NCI-H2107 treated with DMSO at 0.1 percent for 48 hours (cell line): ENCODE data around the gene CACNA1H.

ENCODE experiments used
- DNase-seq: peaks from one replicate; lab custom pipeline; 2025; ENCODE audit not compliant: unreplicated experiment; lab: John Stamatoyannopoulos, UW

CACNA1H gene

DNA sequence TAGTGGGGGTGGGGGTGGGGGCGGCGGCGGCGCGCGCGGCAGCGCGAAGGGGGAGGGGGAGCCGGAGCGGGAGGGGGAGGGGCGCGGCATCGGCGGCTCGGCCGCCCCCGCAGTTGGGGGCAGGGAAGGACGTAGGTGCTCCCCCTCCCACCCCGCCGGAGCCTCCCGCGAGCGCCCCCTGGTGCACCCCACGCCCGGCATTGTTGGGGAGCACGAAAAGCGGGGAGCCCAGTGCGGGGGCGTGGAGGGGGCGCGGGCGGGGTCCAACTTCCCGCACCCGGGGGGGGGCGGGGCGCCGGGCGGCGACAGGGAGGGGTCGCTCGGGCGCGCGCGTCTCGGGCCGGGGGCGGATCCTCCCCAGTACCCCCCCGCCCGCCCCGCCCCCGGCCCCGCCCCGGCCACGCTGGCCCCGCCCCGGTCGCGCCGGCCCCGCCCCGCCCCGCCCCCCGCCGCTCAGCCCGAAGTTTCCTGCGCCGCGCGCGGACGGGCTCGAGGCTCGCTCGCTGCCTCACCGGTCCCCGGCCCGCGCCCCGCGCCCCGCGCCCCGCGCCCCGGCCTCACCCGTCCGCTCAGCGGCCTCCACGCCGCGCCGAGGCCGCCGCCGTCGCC, at the start of gene CACNA1H:
Gene CACNA1H, plus strand, starts transcription at position 456 of the 609 bp plus-strand sequence. CDS start 632 bp downstream, outside the sequence.
- DNase-seq: no peak

DNA sequence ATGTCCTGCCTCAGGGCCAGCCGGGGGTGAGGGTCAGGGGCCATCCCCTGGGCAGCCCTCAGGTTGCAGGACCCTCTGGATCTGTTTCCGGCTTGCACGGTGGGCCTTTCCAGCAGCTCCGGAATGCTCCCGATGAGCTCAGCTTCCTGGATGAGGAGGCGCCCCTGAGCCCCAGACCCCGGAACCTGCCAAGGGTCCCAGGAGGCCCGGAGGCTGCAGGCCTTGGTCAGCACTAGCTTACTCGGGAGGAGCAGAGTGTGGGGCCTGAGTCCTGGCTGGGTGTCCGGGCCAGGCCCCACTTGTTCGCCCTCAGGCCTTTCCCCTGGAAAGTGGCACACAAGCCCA, 49.3 kb upstream of the CACNA1H start:
- DNase-seq: no peak

- DNase-seq: no peak
Measured at GRCh38 chr16:1105888-1106620, 46.9 kb upstream of the CACNA1H start.

GRCh38 chr16:1106659-1107058, 46.2 kb upstream of the CACNA1H start:
- DNase-seq: no peak

- no peak for DNase-seq
Measured at GRCh38 chr16:1107141-1107540, 45.8 kb upstream of the CACNA1H start.

- no peak for DNase-seq
Measured at GRCh38 chr16:1107731-1108130, 45.2 kb upstream of the CACNA1H start.

DNA sequence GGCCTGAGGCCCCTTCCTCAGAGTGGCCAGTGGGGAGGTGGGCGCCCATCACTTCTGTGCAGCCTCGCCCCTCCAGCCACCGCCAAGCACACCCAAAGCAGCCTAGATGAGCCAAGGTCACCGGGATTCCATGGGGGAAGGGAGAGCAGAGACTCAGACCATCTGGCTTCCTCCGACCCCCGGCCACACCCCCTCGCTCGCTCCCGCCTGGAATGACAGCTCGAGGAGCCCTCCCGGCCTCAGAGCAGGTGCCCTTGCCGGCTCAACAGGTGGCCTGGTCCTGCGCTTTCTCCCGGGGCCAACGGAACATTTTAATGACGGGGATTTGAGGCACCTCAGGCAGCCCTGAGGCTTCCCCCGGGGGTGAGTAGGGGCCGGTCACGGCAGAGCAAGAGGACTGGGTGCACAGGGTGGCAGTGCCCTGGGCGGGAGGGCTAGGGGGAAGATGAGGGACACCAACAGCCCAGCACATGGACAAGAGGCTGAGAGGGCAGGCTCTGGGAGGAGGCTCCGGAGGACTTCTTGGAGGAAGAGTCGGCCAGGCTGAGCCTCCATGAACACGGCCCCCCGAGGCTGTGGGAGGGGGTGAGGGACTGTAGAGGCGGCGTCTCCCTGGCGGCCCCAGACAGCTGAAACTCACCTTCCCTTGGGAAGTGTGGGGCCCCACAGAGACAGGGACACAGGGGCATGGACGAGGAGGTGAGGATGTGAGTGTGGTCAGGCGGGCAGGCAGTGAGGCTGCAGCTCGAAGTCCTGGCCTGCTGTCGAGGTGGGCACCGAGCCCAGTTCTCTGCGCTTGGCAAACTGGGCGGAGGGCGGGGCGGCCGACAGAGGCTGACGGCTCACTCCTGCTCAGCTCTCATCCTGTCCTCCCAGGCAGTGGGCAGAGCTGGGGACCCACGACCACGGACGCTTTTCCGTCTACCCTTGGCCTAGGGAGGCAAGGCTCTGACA, 44.3 kb upstream of the CACNA1H start:
- no peak for DNase-seq

- no peak for DNase-seq
Measured at GRCh38 chr16:1109648-1110047, 43.3 kb upstream of the CACNA1H start.

GRCh38 chr16:1112506-1113184, 40.3 kb upstream of the CACNA1H start:
- DNase-seq: no peak

- DNase-seq: no peak
Measured at GRCh38 chr16:1113489-1113888, 39.4 kb upstream of the CACNA1H start.

GRCh38 chr16:1113889-1114526, 38.9 kb upstream of the CACNA1H start:
- no peak for DNase-seq

DNA sequence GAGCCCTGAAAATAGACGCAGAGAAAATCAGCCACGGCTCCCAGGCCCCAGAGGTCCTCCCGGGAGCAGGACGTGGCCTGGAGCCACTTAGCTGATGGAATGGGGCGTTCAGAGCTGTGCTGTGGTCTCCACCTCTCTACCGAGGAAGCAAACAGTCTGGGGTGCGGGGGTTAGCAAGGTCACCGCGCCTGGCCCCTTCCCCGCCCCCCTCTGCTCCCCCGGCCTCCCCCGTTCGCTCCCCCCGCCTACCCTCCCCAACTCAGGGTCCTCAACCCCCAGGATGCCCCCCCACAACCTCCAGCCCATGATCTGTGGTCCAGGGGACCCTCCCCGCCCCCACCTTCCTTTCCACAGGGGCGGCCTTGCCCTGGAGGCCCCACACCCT, 36.2 kb upstream of the CACNA1H start:
- no peak for DNase-seq

DNA sequence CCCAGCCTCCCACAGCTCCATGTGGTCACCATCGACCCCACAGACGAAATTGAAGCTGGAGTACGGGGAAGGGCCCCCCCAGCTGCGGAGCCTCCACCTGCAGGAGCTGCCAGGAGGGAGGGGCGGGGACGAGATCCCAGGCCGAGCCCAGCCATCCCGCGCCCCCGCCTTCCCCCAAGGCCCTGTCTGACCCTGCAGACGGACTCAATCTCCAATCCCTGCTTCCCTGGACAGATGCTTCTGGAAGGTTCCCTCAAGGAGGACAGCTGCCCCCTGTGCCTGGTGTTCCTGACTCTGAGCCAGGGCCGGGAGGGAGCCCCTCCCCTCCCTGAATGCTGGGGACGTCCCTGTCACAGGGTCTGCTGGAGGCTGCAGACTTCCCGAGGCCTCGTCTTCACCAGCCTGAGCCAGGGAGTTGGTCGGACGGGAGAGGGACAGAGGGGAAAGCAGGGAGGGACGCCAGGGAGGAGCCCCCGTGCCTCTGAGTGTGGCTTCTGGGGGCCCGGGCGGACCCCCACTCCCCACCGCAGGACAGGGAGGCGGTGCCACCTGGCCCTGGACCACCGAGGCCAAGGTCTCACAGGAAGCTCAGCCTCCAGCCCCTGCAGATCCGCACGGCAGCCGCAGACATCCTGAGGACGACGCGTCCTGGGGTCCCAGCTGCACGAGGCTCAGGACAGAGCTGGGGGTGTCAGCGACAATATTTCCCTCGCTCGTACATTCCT, 35.6 kb upstream of the CACNA1H start:
- no peak for DNase-seq

DNA sequence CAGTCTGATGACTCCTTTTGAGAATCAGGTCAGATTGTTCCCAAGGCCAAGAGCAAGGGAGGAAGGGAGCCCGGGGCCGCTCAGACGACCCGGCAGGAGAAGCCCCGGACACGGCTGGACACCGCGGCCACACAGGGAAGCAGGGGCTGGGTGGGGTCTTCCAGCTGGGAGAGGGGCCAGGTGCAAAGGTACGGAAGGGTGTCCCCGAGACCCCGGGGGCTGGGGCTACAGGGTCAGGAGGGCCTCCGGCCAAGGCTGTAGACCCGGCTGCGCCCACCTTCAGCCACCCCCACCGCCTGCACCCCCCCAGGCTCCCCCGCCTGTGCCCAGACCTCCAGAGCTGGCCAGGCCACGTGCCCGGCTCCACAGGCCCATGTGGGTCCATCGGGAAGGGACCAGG, 35.0 kb upstream of the CACNA1H start:
- DNase-seq: no peak

DNA sequence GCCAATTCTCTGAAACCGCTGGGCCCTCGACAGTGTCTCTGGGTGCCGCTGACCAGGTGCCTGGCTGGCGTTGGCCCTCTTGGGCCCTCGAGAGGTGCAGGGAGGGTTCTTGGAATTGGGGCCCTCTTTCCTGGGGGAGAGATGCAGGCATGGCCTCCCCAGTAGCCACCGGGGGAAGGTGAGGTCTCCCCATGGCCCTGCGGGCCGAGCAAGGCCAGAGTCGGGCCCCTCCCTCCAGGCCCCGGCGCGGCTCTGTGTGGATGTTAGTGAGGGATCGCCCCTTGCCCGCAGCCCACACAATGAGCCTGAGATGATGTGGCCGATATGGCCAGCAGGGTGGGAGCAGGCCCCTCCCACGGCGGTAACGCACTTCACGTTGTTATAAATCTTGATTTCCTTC, 33.8 kb upstream of the CACNA1H start:
- DNase-seq: no peak

GRCh38 chr16:1119766-1120576, 32.9 kb upstream of the CACNA1H start:
- DNase-seq: no peak

GRCh38 chr16:1120577-1120941, 32.3 kb upstream of the CACNA1H start:
- DNase-seq: no peak

DNA sequence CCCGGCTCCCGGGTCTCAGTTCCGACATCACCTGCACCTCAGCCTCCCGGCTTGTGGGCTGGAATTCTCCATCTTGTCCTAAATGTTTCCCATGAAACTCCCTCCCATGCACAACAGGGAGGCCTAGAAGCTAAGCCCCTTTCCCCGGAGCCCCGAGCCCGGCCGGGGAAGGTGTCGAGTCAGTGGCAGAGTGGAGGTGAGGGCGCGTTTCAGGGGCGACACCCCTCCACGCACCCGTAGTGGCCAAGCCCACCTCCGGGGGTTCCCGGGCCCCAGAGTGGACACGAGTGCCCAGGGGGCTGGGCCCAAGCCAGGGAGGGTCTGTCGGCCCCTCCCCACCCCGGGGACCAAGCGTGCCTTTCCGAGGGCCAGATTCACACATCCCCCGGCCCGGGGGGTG, 31.9 kb upstream of the CACNA1H start:
- no peak for DNase-seq

GRCh38 chr16:1121601-1122397, 31.1 kb upstream of the CACNA1H start:
- DNase-seq: no peak
